Neural progenitor cell (in vitro differentiated cells): ENCODE data around the gene CACNA1E.

Experiments
- EZH2 ChIP-seq: fragments of 200-600 bp; sonication (generic); IDR thresholded peaks from 2 replicates; pipeline ENCODE4 v1.6.1; 2017; ENCODE audit warnings: antibody characterized with exemption, mild to moderate bottlenecking, moderate library complexity
- EZH2phosphoT487 ChIP-seq: fragments of 200-600 bp; sonication (generic); IDR thresholded peaks from 2 replicates; pipeline ENCODE4 v1.6.1; 2017; ENCODE audit warnings: antibody characterized with exemption
- TF ChIP-seq, protein P1 (sequence below): fragments of 200-600 bp; sonication (generic); IDR thresholded peaks from 2 replicates; pipeline ENCODE4 v1.5.1; 2017; ENCODE audit warnings: antibody characterized with exemption, mild to moderate bottlenecking

DNA sequence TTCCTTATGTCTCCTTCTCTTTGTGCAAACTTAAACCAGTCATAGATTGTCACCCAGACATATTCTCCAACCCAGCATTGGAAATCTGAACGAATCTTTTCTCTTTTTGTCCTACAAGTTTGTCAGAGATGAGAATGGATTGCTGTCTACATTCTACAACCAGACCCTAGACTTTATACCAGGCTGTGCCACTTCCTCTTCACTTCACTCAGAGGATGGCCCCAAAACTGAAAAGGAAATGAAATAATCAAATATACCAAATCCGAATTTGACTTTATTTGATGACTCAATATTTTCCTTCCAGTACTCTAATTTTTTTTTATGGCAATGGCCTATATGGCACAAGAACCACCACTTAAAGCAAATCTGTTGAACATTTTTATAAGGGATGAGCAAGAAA is 321.7 kb downstream of the CACNA1E start:
- TF ChIP-seq, protein P1, sequence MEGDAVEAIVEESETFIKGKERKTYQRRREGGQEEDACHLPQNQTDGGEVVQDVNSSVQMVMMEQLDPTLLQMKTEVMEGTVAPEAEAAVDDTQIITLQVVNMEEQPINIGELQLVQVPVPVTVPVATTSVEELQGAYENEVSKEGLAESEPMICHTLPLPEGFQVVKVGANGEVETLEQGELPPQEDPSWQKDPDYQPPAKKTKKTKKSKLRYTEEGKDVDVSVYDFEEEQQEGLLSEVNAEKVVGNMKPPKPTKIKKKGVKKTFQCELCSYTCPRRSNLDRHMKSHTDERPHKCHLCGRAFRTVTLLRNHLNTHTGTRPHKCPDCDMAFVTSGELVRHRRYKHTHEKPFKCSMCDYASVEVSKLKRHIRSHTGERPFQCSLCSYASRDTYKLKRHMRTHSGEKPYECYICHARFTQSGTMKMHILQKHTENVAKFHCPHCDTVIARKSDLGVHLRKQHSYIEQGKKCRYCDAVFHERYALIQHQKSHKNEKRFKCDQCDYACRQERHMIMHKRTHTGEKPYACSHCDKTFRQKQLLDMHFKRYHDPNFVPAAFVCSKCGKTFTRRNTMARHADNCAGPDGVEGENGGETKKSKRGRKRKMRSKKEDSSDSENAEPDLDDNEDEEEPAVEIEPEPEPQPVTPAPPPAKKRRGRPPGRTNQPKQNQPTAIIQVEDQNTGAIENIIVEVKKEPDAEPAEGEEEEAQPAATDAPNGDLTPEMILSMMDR = no peak
- TF ChIP-seq EZH2phosphoT487 (no peak), EZH2 (no peak)
